HEK293T (cell line): Measurements from ENCODE around the gene RNU6-1.

ENCODE experiments used
- CTCF ChIA-PET: fragments of 350-600 bp; formaldehyde crosslinking; extraction: SDS; loops from one replicate; lab custom pipeline; 2021; ENCODE audit warnings: antibody characterized with exemption, inconsistent platforms; lab: Yijun Ruan, JAX
- POLR2A ChIA-PET: fragments of 350-600 bp; formaldehyde crosslinking; extraction: SDS; loops from one replicate; lab custom pipeline; 2020; ENCODE audit warnings: antibody characterized with exemption, inconsistent platforms; lab: Yijun Ruan, JAX
- DNase-seq: peaks from one replicate; pipeline ENCODE4 v3.0.0; 2012; ENCODE audit warnings: mixed read lengths; ENCODE audit errors: extremely low spot score
- ARNT ChIP-seq: fragments of 450-650 bp; IDR thresholded peaks from 2 replicates; pipeline ENCODE4 v1.6.1; 2017; ENCODE audit warnings: mild to moderate bottlenecking
- BHLHE40 ChIP-seq: fragments of 450-650 bp; IDR thresholded peaks from 2 replicates; pipeline ENCODE4 v1.6.1; 2016; ENCODE audit warnings: mild to moderate bottlenecking, moderate library complexity, borderline replicate concordance
- CTBP1 ChIP-seq: fragments of 450-650 bp; IDR thresholded peaks from 2 replicates; pipeline ENCODE4 v1.6.1; 2016; ENCODE audit warnings: borderline replicate concordance
- ELF4 ChIP-seq: fragments of 450-650 bp; IDR thresholded peaks from 2 replicates; pipeline ENCODE4 v1.6.1; 2017; ENCODE audit warnings: antibody characterized with exemption
- FOXA1 ChIP-seq: fragments of 450-650 bp; IDR thresholded peaks from 2 replicates; pipeline ENCODE4 v1.6.1; 2016; ENCODE audit warnings: mild to moderate bottlenecking
- FOXK2 ChIP-seq: fragments of 450-650 bp; IDR thresholded peaks from 2 replicates; pipeline ENCODE4 v1.6.1; 2016; ENCODE audit warnings: mild to moderate bottlenecking
- FOXM1 ChIP-seq: fragments of 450-650 bp; IDR thresholded peaks from 2 replicates; pipeline ENCODE4 v1.6.1; 2017; ENCODE audit warnings: mild to moderate bottlenecking, borderline replicate concordance
- HDGF ChIP-seq: fragments of 450-650 bp; IDR thresholded peaks from 2 replicates; pipeline ENCODE4 v1.6.1; 2017; ENCODE audit warnings: antibody characterized with exemption, borderline replicate concordance
- L3MBTL2 ChIP-seq: fragments of 450-650 bp; conservative IDR thresholded peaks from 2 replicates; pipeline ENCODE4 v1.6.1; 2016; ENCODE audit warnings: mild to moderate bottlenecking
- LEF1 ChIP-seq: fragments of 450-650 bp; IDR thresholded peaks from 2 replicates; pipeline ENCODE4 v1.6.1; 2017; ENCODE audit warnings: mild to moderate bottlenecking, borderline replicate concordance
- NFRKB ChIP-seq: fragments of 450-650 bp; IDR thresholded peaks from 2 replicates; pipeline ENCODE4 v1.6.1; 2016; ENCODE audit warnings: mild to moderate bottlenecking, moderate library complexity
- PKNOX1 ChIP-seq: fragments of 450-650 bp; IDR thresholded peaks from 2 replicates; pipeline ENCODE4 v1.6.1; 2016
- SP1 ChIP-seq: fragments of 450-650 bp; IDR thresholded peaks from 2 replicates; pipeline ENCODE4 v1.6.1; 2017
- SUZ12 ChIP-seq: fragments of 450-650 bp; IDR thresholded peaks from 2 replicates; pipeline ENCODE4 v1.6.1; 2016; ENCODE audit warnings: mild to moderate bottlenecking
- TARDBP ChIP-seq: fragments of 450-650 bp; IDR thresholded peaks from 2 replicates; pipeline ENCODE4 v1.6.1; 2016
- ZNF384 ChIP-seq: fragments of 450-650 bp; IDR thresholded peaks from 2 replicates; pipeline ENCODE4 v1.6.1; 2016

The RNU6-1 gene

DNA sequence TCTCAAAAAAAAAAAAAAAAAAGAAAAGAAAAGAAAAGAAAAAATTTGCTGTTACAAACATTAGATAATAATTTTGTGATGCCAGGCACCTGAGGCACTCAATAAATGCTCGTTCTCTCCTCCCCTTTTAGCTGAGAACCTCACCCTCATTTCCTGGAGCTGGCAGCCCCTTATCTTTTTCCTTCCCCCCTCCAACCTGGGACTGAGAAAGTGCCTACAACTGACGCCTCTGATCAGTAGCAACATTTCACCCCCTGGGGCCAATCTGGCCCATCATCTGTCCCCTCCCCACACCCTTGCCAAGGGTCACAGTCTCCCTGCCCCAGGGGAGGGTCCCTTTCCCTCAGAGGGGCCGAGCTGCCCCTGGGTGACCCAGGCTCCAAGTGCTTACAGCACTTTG, 12.6 kb upstream of the RNU6-1 start:
- ChIA-PET POLR2A (interaction anchor here (0.5 kb wide), 1 partner anchor 919 kb away, joined by 3 read pairs; no protein-coding TSS in a partner anchor), CTCF (no interaction called here)
- no peak for TF ChIP-seq ARNT
- TF ChIP-seq SP1: no peak
- no peak for TF ChIP-seq ELF4
- no peak for TF ChIP-seq CTBP1
- TF ChIP-seq NFRKB: no peak
- no peak for TF ChIP-seq TARDBP
- TF ChIP-seq BHLHE40: no peak
- no peak for TF ChIP-seq SUZ12
- TF ChIP-seq LEF1: no peak
- TF ChIP-seq PKNOX1: no peak
- no peak for TF ChIP-seq L3MBTL2
- TF ChIP-seq FOXK2: no peak
- no peak for TF ChIP-seq FOXA1
- TF ChIP-seq HDGF: no peak
- no peak for TF ChIP-seq FOXM1
- no peak for TF ChIP-seq ZNF384
- no peak for DNase-seq

GRCh38 chr15:67850994-67851571, 11.2 kb upstream of the RNU6-1 start:
- ChIA-PET CTCF (no interaction called here), POLR2A (interaction anchor here (1.3 kb wide), 1 partner anchor 10 kb away, joined by 3 read pairs; no protein-coding TSS in a partner anchor)
- TF ChIP-seq ZNF384: peak; percentile 64
- TF ChIP-seq L3MBTL2: no peak
- DNase-seq: no peak

- TF ChIP-seq FOXA1: no peak
- TF ChIP-seq L3MBTL2: no peak
- TF ChIP-seq ARNT: no peak
- no peak for TF ChIP-seq LEF1
- no peak for TF ChIP-seq FOXK2
- TF ChIP-seq ZNF384: no peak
- TF ChIP-seq ELF4: no peak
- no peak for TF ChIP-seq CTBP1
- no peak for TF ChIP-seq NFRKB
- TF ChIP-seq HDGF: no peak
- TF ChIP-seq SUZ12: no peak
- no peak for TF ChIP-seq SP1
- no peak for TF ChIP-seq BHLHE40
- no peak for TF ChIP-seq TARDBP
- TF ChIP-seq PKNOX1: no peak
- no peak for TF ChIP-seq FOXM1
- DNase-seq: no peak
- POLR2A ChIA-PET: interaction anchor here (1.3 kb wide), 1 partner anchor 10 kb away, joined by 3 read pairs; no protein-coding TSS in a partner anchor
- CTCF ChIA-PET: no interaction called here
Observed at GRCh38 chr15:67850336-67850735, 10.5 kb upstream of the RNU6-1 start.

DNA sequence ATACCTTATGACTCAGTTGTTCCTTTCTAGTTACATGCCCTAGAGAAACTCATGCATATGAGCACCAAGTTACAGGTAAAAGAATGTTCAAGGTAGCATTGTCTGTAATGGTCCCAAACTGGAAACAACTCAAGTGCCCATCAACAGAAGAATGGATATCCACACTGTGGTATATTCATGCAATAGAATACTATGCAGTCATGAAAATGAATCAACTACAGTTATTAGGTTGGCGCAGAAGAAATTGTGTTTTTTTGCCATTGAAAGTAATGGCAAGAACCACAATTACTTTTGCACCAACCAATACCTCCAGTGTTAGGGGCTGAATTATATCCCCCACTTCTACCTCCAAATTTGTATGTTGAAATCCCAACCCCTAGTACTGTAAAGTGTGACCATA, 9.7 kb upstream of the RNU6-1 start:
- DNase-seq: no peak
- no peak for TF ChIP-seq TARDBP
- TF ChIP-seq LEF1: no peak
- no peak for TF ChIP-seq ZNF384
- POLR2A ChIA-PET: no interaction called here
- CTCF ChIA-PET: no interaction called here

- CTCF ChIA-PET: interaction anchor here (0.6 to 1.5 kb wide), 2 partner anchors 17 to 98 kb away, joined by 3 to 4 read pairs; no protein-coding TSS in a partner anchor
- TF ChIP-seq TARDBP: no peak
- TF ChIP-seq FOXK2: no peak
- TF ChIP-seq ARNT: no peak
- no peak for TF ChIP-seq SP1
- no peak for TF ChIP-seq HDGF
- DNase-seq: no peak
- POLR2A ChIA-PET: interaction anchor here (0.7 kb wide), 1 partner anchor 125 kb away, joined by 3 read pairs; no protein-coding TSS in a partner anchor
Observed at GRCh38 chr15:67845974-67846373, 6.1 kb upstream of the RNU6-1 start.

DNA sequence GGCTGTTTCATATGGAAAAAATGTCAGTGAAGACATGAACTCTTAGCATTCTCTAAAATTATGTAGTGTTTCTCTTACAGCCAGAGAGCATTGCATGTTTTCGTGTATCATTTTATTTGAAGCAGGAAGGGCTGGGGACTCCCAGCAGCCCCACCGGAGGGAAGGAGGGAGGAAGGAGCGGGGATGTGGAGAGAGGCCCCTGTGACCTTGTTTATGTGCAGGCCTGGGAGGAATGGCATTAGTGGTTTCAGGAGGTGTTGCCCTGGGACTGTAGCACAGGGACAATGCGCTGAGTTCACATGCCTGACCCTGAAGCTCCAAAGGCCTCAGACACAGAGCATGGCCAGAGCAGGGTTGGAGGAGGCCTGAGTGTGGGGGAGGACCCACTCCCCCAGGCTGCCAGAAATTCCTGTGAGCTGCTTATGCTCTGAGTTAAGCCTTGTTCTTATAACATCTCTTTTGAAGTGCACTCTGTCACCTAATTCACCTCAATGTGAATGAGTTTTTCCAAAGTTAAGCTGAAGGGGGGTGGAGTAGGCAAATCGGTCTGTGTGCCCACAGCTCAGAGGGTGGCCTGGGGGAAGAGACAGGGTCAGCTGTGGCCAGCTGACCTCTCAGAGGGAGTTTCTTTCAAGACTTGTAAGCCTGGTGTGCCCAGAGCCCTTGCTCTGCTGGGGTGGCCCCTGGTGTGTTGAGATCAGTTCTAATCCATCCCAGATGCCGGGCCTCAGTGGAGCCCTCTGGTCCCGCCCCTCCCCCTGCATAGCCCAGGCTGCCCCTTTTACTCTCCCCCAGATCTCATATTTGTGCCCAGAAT, 3.9 kb upstream of the RNU6-1 start:
- CTCF ChIA-PET: no interaction called here
- no peak for TF ChIP-seq ELF4
- TF ChIP-seq SUZ12: no peak
- TF ChIP-seq FOXA1: no peak
- no peak for TF ChIP-seq HDGF
- no peak for TF ChIP-seq FOXK2
- no peak for TF ChIP-seq LEF1
- TF ChIP-seq BHLHE40: no peak
- TF ChIP-seq FOXM1: no peak
- no peak for TF ChIP-seq TARDBP
- TF ChIP-seq NFRKB: no peak
- no peak for TF ChIP-seq SP1
- TF ChIP-seq PKNOX1: no peak
- TF ChIP-seq ZNF384: no peak
- no peak for TF ChIP-seq ARNT
- no peak for TF ChIP-seq CTBP1
- TF ChIP-seq L3MBTL2: no peak
- POLR2A ChIA-PET: no interaction called here
- no peak for DNase-seq
